Osteoblast (primary cell): ENCODE data around the gene ADAP1. TPM values are rescaled to one million over a fixed set of nuclear protein-coding genes. Genes with fewer than 3 reads are reported as not detected.

Experiments
- DNase-seq: peaks from one replicate; pipeline ENCODE4 v3.0.0; 2011; ENCODE audit warnings: low spot score, mixed read lengths; ENCODE audit not compliant: insufficient read length; ENCODE audit errors: missing footprints
- H2AFZ ChIP-seq: 2 replicates; pipeline ENCODE4 v1.6.0; 2011; ENCODE audit warnings: mild to moderate bottlenecking, low read length
- H3K27ac ChIP-seq: 2 replicates; pipeline ENCODE4 v1.5.1; 2011; ENCODE audit warnings: mild to moderate bottlenecking, low read depth, low read length, moderate library complexity
- H3K27me3 ChIP-seq: 2 replicates; pipeline ENCODE4 v1.6.0; 2012; ENCODE audit warnings: mild to moderate bottlenecking, control low read depth, inconsistent platforms, low read length, moderate library complexity; ENCODE audit not compliant: insufficient read depth
- H3K36me3 ChIP-seq: 2 replicates; pipeline ENCODE4 v1.5.1; 2011; ENCODE audit warnings: mild to moderate bottlenecking, low read length, control low read depth, moderate library complexity; ENCODE audit not compliant: insufficient read depth
- H3K4me1 ChIP-seq: 2 replicates; pipeline ENCODE4 v1.5.1; 2011; ENCODE audit warnings: mild to moderate bottlenecking, low read length, control low read depth, moderate library complexity; ENCODE audit not compliant: insufficient read depth
- H3K4me2 ChIP-seq: 2 replicates; pipeline ENCODE4 v1.6.0; 2011; ENCODE audit warnings: mild to moderate bottlenecking, low read length; ENCODE audit not compliant: insufficient read depth
- H3K4me3 ChIP-seq: fragments of 200-600 bp; sonication (generic); 3 replicates; pipeline ENCODE4 v1.5.1; 2012; ENCODE audit warnings: mild to moderate bottlenecking, low read length, inconsistent platforms; ENCODE audit not compliant: insufficient read depth
- H3K79me2 ChIP-seq: 2 replicates; pipeline ENCODE4 v1.6.0; 2012; ENCODE audit warnings: mild to moderate bottlenecking, low read length, control low read depth, inconsistent platforms; ENCODE audit not compliant: insufficient read depth
- H3K9me3 ChIP-seq: 2 replicates; pipeline ENCODE4 v1.5.1; 2011; ENCODE audit warnings: low read depth, low read length, control low read depth
- H4K20me1 ChIP-seq: 2 replicates; pipeline ENCODE4 v1.6.0; 2012; ENCODE audit warnings: mild to moderate bottlenecking, low read length, control low read depth; ENCODE audit not compliant: insufficient read depth
- CTCF ChIP-seq: IDR thresholded peaks from 2 replicates; pipeline ENCODE4 v1.5.1; 2011; ENCODE audit warnings: mild to moderate bottlenecking, low read depth, low read length, moderate library complexity; ENCODE audit errors: extremely low read depth
- total RNA-seq: library from RNA; depleted of rRNA; stranded (reverse); fragments of >200 nt; gene quantifications from 2 replicates; pipeline ENCODE4 v1.2.3, GENCODE V29; 2012

Gene ADAP1
- total RNA-seq, 1 donor: 2.2 TPM

GRCh38 chr7:903921-904755 lies 50.3 kb downstream of the ADAP1 start:
- peaks cover 26% of the 10 kb centered on the region for H3K27me3 ChIP-seq
- TF ChIP-seq CTCF: no peak
- H4K20me1 ChIP-seq: no peaks in the 10 kb centered on the region
- H3K9me3 ChIP-seq: no peaks in the 10 kb centered on the region
- H2AFZ ChIP-seq: no peak overlapping the region
- DNase-seq: no peak
- H3K4me2 ChIP-seq: peak overlapping the region; percentile 68
- no peaks in the 10 kb centered on the region for H3K79me2 ChIP-seq
- no peak overlapping the region for H3K4me3 ChIP-seq
- peaks cover 8% of the 10 kb centered on the region for H3K4me1 ChIP-seq
- H3K36me3 ChIP-seq: no peaks in the 10 kb centered on the region
- no peak overlapping the region for H3K27ac ChIP-seq

DNA sequence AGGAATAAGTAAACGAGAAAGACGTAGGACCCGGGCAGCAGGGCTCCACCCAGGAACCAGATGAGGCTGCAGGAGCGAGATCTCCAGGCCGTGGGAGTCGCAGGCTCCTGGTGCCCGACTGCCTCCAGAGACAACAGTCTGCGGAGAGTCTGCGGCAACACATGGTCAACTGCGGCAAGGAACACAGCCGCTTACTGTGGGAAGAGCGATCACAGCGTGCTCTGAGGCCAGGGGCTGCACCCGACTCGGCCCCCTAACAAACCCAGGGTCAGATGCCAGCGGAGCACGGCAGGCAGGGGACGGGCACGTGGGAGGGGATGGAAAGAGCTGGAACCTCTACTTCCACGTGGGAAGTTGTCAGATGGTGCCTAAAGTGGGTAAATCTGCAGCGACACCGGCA lies 51.5 kb downstream of the ADAP1 start:
- Histone ChIP-seq H3K4me2 (no peak overlapping the region), H3K9me3 (no peaks in the 10 kb centered on the region), H3K27ac (no peak overlapping the region), H3K36me3 (no peaks in the 10 kb centered on the region), H3K4me1 (peaks cover 8% of the 10 kb centered on the region), H3K4me3 (no peak overlapping the region), H3K27me3 (peaks cover 26% of the 10 kb centered on the region), H4K20me1 (no peaks in the 10 kb centered on the region), H2AFZ (no peak overlapping the region), H3K79me2 (no peaks in the 10 kb centered on the region)
- DNase-seq: no peak
- TF ChIP-seq CTCF: no peak

DNA sequence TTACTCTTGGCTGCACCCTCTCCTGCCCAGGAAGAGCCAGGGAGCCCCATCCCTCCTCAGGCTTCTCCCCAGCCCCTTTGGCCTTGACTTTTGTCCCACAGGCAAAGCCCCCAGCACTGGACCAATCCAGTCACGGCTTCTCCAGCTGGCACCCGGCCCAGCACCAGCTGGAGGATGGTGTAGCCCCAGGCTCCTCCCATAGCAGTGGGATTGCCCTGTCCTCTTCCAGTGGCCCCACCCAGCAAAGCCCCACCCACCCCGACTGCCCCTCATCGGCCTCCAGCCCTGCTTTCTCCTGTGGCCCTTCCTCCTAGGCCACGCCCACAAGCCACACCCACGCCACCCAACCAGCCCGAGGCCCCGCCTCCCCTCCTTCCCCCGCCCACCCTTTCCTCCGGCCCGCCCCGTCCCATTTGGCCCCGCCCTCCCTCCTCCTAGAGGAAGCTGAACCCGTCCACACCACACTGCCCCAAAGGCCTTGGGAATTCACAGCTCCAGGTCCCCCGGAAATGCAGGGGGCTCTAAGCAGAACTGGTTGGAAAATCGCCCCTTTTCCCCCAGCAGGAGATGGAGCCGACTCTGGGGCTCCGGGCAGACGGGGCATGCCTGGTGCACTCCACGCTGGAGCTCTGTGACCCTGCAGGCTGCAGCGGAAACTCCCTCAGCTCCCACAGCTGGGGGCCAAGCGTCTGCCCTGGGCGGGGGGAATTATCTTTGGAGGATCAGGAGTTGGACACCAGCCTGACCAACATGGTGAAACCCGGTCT lies 52.9 kb downstream of the ADAP1 start:
- Histone ChIP-seq H3K4me1 (peaks cover 8% of the 10 kb centered on the region), H2AFZ (peak overlapping the region; percentile 51), H3K27ac (no peak overlapping the region), H3K79me2 (no peaks in the 10 kb centered on the region), H3K4me3 (no peak overlapping the region), H3K9me3 (no peaks in the 10 kb centered on the region), H3K27me3 (peaks cover 16% of the 10 kb centered on the region), H3K4me2 (no peak overlapping the region), H4K20me1 (no peaks in the 10 kb centered on the region), H3K36me3 (no peaks in the 10 kb centered on the region)
- DNase-seq: peak; percentile 99
- TF ChIP-seq CTCF: no peak

DNA sequence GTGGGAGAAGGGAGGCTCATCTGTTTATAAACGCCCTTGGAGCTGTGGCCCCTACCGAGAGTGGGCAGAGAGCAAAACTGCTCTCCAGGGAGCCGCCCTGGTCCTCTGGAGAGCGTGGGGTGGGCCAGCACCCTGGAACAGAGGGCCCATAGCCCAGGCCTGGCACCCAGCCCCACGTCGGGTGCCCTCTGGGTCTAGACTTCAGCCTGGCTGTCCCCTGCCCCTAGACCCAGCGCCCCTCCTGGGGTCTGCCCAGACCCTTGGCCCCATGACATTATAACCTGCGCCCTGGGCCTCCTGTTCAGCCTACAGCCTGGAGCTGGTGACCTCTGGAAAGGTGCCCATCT lies 53.5 kb downstream of the ADAP1 start:
- Histone ChIP-seq H3K27me3 (peaks cover 16% of the 10 kb centered on the region), H3K4me1 (peaks cover 8% of the 10 kb centered on the region), H3K79me2 (no peaks in the 10 kb centered on the region), H3K4me2 (no peak overlapping the region), H3K36me3 (no peaks in the 10 kb centered on the region), H3K27ac (no peak overlapping the region), H4K20me1 (no peaks in the 10 kb centered on the region), H2AFZ (no peak overlapping the region), H3K9me3 (no peaks in the 10 kb centered on the region), H3K4me3 (no peak overlapping the region)
- TF ChIP-seq CTCF: no peak
- DNase-seq: no peak
